HG03139 (cell line): ENCODE results near the gene TGM3.
"Not testable (repeated sequence)": the region's sequence is repeated elsewhere in the genome, so short reads cannot be mapped to it uniquely, and the experiment has no call there.

Source experiments
- ATAC-seq: cut with Tn5 transposase; IDR thresholded peaks from one replicate; pipeline ENCODE4 v1.9.1; 2021; ENCODE audit not compliant: unreplicated experiment

Gene TGM3, protein sequence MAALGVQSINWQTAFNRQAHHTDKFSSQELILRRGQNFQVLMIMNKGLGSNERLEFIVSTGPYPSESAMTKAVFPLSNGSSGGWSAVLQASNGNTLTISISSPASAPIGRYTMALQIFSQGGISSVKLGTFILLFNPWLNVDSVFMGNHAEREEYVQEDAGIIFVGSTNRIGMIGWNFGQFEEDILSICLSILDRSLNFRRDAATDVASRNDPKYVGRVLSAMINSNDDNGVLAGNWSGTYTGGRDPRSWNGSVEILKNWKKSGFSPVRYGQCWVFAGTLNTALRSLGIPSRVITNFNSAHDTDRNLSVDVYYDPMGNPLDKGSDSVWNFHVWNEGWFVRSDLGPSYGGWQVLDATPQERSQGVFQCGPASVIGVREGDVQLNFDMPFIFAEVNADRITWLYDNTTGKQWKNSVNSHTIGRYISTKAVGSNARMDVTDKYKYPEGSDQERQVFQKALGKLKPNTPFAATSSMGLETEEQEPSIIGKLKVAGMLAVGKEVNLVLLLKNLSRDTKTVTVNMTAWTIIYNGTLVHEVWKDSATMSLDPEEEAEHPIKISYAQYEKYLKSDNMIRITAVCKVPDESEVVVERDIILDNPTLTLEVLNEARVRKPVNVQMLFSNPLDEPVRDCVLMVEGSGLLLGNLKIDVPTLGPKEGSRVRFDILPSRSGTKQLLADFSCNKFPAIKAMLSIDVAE

DNA sequence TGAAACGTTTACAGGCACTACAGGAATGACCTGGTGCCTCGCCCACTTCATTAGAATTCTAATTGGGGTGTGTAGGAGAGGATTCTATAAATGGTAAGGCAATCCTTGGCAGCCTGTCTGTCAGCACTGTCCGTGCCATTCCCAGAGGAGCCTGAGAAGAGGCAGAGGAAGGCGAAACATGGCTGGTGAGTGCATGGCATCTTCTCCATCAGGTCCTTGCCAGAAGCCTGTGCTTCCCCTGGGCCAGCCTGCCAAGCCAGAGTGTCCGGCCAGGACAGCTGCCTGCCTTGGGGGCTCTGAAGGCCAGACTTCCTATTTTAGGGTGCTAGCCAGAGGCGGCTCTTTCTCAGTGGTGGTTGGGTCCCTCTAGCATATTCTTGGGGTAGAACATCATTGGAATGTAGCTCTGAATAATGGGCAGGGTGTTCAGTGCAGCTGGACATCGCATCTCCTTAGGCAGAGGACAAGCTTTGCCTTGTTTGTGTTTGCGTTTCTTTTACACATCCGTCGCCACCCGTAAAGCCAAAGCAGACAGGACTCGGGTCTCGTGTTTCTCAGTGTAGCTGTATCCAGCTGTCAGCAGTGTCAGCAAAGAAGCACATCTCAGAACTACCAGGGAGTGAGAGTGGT is at the start of gene TGM3:
Gene TGM3, plus strand, starts transcription at position 116 of the 630 bp plus-strand sequence. Its CDS starts 63 bp downstream, at position 179.
- no peak for ATAC-seq

DNA sequence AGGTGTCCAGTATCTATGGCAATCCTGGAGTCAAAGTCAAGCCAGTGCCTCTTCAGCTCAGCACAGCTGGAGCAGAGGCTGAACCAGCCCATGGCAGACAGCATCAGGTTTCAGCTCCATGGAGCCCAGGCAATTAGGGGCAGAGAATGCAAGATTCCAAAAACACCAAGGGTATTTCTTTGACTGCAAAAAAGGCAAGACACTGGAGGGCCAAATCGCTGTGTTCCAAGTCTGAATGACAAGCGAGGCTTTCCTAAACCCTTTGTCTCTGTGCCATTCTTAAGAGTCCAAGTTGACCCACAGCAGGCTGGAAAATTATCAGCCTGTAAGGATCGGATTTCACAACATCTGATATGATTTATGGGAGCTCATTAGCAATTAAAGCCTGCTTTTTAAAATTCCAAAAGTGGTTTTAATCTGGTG is 49.7 kb upstream of the TGM3 start:
- no peak for ATAC-seq

DNA sequence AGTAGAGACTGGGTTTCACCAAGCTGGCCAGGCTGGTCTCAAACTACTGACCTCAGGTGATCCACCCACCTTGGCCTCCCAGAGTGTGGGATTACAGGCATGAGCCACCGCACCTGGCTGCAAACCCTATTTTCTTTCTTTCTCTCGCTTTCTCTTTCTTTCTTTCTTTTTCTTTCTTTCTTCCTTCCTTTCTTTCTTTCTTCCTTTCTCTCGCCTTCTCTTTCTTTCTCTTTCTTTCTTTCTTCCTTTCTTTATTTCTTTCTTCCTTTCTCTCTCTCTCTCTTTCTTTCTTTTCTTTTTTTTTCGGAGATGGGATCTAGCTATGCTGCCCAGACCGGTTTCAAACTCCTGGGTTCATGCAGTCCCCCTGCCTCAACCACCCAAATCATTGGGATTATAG is 47.0 kb upstream of the TGM3 start:
- ATAC-seq, result no peak

DNA sequence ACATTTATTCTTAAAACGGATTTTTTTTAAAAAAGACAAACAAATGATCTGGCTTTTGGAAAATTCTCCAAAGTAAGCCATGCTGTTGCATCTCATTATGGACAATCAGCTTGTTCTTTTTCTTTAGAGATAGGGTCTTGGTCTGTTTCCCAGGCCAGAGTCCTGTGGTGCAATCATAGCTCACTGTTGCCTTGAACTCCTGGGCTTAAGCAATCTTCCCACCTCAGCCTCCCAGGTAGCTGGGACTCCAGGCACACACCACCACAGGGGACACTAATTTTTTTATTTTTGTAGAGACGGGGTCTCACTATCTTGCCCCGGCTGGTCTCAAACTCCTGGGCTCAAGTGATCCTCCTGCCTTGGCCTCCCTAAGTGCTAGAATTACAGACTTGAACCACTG is 45.9 kb upstream of the TGM3 start:
- ATAC-seq, result no peak

DNA sequence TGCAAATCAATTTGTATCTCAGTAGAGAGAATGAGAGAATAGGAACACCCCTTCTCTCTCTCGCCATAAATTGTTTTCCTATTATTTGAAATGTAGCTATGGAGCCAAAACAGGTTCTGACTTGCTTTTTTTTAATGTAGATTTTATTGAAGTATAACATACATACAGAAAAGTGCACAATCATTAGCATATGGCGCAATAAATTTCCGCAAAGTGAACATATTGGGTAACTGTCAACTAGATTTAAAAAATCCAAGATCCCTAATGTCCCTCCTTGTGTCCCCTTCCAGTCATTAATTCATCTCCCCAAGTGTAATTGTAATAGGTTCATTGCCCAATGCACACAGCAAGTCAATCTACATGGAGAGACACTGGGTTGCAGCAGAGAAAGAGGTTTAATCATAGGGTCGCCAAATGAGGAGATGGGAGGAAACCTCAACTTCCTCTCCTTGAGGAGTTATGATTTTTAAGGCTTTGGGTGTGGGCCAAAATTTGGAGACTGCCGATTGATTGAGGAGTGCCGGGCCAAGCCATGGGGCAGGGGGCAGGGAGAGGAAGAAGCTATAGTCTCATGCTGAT is 43.3 kb upstream of the TGM3 start:
- no peak for ATAC-seq

DNA sequence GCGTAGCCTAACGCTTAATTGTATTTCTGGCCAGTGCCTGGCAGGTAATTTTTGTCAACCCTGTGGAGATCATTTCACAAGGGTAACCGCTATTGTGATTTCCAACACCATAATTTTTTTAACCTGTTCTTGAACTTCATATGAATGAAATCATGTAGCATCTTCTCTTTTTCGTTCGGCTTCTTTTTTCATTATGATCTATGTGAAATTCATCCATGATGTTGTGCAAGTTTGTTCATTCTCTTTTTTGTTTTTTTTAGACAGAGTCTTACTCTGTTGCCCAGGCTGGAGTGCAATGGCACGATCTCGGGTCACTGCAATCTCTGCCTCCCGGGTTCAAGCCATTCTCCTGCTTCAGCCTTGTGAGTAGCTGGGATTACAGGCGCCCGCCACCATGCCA is 42.5 kb upstream of the TGM3 start:
- no peak for ATAC-seq

DNA sequence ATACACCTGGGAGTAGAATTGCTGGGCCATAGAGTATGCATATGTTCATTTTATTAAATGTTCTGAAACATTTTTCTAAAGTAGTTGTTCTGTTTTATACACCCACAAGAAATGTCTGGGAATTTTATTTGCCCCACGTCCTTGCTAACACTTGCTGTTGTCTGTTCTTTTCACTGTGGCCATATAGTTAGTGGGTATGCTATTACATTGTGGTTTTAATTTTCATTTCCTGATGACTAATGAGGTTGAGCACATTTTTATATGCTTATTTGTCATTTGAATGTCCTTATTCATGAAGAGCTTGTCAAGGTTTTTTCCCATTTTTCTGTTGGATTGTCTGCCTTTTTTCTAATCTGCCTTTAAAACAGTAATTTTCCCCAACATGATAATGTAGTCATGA is 41.5 kb upstream of the TGM3 start:
- no peak for ATAC-seq

DNA sequence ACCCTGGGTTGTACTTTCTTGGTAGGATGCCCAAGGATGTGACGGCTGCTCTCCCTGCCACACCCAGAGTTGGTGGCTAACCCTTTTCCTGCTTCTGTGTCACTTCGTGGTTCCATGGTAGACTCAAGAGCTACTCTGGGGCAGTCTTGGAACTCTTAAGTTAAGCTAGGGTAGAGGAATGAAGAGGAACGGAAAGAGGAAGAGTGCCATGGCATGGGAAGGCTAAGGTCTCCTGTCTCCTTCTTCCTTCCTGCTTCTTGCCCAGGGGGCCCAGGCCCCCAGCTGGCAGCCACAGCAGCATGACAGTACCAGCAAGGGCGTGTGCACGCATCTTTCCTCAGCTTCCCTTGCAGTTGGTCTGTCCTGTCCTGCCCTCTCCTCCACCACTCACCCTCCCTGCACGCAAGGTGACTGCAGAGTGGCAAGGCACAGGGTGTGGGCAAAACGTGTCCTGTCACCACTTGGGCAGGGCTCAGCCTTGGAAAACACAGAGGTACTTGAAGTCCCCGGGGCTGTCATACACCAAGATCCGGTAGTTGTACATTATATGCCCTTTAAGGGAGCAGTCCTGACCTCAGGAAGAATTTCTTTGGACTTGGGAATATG is 39.8 kb upstream of the TGM3 start:
- ATAC-seq, result no peak

DNA sequence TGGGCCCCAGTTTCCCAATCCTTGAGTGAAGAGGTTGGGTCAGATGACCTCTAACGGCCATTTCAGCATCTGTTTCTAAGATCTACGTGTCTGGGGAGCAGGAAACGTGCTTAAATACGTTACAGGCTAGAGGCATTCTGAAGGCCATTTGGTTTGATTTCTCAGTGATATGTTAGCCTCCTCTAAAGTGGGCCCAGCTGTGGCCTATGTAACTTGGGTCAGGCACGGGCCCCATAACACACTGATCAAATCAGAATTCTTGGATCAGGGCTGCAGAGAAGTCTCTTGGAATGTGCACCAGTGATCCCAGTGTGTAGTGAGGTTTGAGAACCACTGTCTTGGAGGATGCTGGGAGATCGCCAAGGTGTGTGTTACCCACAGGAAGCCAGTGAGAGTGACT is 36.1 kb upstream of the TGM3 start:
- no peak for ATAC-seq

DNA sequence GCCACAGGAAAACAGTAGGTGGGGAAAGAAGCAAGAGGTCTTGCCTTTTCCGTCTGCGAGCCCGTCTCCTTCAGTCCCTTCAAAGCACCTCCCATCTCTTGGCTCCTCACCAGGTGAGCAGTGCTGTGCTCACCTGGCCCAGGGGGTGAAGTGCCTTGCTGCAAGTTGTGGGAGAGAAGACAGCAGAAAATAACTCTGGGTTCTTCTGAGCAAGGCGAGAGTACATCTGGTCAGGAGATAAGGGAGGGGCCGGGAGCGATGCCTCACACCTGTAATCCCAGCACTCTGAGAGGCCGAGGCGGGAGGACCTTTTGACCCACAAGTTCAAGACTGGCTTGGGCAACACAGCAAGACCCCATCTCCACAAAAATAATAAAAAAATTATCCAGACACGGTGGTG is 35.6 kb upstream of the TGM3 start:
- ATAC-seq, result no peak

DNA sequence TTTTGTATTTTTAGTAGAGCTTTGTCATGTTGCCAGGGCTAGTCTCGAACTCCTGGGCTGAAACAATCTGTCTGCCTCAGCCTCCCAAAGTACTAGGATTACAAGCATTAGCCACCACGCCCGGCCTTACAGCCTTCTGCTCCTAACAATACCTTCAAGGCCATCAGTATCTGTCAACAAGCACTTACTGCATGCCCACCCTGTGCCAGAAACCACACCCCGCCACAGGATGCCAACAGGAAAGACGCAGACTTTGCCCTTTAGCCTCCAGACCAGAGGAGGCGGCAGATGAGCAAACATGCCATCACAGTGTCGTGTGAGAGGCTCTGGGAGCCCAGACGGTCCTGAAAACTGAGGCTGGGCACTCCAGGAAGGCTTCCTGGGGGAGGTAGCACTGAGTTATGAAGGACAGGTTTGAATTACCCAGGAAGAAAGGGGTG is 34.7 kb upstream of the TGM3 start:
- ATAC-seq, result no peak

DNA sequence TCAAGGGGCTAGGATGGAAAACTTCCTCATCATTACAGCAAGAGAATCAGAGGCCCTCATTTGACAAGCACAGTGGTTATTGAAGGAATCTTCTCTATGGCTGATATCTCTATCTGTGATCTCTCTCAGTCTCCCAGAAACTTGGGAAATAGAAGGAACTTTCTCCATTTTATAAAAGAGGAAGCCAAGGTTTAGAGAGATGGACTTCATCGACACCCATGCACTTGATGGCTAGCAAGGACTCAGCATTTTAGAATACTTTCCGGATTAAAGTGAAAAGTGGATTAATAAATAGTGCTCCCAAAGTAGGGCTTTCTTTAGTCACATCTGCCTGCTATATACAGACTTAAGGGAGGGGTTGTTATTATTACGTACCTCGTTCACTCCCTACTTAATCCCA is 34.2 kb upstream of the TGM3 start:
- no peak for ATAC-seq

DNA sequence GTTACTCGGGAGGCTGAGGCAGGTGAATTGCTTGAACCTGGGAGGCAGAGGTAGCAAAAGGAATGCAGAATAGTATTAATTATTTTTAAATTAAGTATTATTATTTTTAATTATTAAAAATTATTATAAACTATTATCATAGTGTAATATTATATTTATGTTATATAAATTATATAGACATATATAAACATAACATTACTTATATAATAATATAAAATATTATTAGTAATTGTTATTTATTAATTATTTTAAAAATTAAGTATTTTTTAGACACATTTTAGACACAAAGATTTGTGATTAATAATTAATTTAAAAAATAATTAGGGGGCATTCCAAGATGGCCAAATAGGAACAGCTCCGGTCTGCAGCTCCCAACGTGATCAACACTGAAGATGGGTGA is 31.7 kb upstream of the TGM3 start:
- no peak for ATAC-seq

DNA sequence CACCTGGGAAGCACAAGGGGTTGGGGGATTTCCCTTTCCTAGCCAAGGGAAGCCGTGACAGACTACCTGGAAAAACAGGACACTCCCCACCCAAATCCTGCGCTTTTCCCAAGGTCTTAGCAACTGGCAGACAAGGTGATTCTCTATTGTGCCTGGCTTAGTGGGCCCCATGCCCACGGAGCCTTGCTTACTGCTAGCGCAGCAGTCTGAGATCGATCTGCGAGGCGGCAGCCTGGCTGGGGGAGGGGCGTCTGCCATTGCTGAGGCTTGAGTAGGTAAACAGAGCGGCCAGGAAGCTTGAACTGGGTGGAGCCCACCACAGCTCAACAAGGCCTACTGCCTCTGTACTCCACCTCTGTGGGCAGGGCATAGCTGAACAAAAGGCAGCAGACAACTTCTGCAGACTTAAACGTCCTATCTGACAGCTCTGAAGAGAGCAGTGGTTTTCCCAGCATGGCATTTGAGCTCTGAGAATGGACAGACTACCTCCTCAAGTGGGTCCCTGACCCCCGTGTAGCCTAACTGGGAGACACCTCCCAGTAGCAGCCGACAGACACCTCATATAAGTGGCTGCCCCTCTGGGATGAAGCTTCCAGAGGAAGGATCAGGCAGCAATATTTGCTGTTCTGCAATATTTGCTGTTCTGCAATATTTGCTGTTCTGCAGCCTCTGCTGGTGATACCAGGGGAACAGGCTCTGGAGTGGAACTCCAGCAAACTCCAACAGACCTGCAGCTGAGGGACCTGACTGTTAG is 31.0 kb upstream of the TGM3 start:
- not testable (repeated sequence) for ATAC-seq

DNA sequence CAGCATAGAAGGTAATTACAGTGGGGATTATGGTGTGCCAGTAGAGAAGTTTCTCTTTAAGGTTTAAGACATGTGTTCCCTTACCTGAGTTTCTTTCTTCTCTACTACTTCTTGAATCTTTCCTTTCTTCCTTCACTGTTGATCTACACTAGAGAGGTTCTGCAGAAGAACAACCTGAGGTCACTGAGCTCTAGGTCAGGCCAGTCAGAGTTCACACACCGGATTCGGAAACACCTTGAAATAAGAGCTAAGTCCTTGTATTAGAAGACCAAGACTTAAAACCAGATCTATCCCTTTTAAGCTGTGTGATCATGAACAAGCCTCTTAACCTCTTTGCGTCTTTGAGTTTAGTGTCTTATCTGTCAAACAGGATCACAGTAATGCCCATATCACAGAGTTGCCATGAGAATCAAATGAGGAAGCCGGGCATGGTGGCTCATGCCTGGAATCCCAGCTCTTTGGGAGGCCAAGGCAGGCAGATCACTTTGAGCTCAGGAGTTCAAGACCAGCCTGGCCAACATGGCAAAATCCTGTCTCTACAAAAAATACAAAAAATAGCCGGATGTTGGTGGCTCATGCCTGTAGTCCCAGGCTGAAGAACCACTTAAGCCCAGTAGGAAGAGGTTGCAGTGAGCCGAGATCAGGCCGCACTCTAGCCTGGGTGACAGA is 22.0 kb upstream of the TGM3 start:
- ATAC-seq, result no peak

DNA sequence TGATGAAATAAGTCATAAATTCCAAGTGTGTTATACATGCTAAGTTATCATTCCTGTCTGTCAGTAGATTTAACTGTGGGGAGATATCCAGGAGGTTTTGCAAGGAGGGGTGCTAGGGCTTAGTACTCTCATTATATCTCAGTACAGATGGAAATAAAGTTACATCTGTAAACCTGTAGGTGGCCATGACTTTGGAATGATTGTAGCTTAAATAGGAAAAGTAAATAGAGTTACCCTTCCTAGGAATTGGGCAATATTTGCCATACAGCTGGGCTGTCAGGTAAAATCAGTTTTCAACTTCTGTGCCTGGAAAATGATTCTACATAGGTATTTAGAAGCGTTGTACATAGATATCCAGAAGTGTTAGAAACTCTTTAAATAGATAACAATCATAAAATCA is 19.8 kb upstream of the TGM3 start:
- no peak for ATAC-seq

DNA sequence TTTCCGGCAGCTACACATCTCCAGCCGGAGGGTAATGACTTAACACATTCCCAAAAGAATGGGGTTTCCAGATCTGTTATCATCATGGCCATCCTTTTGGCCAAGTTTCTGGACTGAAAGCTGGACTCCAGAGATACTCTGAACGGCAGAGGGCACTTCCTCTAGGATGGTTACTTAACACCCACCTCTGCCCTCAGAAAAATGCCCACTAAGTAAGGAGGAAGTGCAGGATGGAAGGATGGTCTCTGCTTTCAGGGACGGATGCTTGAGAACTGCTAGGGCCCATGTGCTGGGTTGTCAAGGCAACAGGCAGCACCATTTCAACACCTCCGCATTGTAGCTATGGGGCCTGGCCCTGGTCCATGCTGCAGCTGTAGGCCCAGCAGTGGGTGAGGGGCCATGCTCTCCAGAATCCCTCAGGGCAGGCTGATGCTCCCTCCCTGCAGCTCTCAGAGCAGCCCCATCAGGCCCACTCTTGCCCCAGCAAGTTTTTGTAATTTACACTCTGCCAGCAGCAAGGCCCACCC is 16.5 kb upstream of the TGM3 start:
- no peak for ATAC-seq

DNA sequence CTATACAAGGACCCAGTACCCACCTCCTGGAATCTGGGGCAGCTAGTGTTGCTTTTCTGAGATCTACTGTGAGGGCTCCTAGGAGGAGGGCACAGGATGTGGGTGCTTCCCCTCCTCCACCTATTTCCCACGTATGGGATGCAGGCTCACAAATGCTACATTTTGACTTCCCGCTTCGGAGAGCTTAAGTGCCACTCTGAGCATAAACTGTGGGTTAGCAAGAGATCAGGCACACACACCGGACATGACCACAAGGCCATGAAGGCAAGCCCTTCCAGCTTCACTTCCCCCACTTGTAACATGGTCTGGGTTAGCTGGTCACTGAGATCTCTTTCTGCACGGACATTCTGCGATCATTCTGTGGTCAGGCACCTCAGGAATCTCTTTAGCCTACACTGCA is 15.7 kb upstream of the TGM3 start:
- no peak for ATAC-seq

DNA sequence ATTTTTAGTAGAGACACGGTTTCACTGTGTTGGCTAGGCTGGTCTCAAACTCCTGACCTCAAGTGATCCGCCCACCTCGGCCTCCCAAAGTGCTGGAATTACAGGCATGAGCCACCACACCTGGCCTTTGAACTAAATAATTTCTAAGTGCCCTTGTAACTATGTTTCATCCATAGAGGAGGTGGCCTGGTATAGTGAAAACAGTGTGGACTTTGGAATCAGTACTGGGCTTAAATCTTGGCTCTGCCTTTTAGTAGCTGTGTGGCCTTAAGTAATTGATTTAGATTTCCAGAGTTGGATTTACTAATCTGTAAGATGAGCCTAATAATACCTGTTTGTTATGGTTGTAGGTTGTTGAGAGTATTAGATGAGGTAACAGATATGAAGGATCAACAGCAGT is 14.2 kb upstream of the TGM3 start:
- no peak for ATAC-seq

DNA sequence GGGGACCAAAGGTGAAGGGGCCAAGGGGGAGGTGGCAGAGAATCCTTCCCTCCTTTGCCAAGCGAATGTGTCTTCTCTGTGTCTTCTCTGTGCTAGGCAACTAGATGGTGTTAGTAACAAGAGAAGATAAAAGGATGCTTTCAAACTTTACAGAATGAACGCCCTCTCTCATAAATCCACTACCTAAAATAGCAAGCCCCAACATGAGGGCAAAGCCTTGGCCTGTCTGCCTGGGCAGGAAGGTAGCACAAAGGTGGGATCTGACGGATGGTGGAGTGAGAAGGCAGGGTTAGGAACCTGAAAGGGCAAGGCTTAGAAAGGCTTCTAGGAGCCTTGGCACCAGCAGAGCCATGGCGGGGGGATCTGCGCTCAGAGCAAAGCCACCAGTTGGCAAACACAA is 13.6 kb upstream of the TGM3 start:
- no peak for ATAC-seq
